NCI-H446 (cell line): Measurements from ENCODE around the gene OTX1.
"Not testable (repeated sequence)": the region's sequence is repeated elsewhere in the genome, so short reads cannot be mapped to it uniquely, and the experiment has no call there.

Experiments
- DNase-seq, 2 experiments: peaks; one replicate each; lab custom pipeline; 2025; lab: John Stamatoyannopoulos, UW

The OTX1 gene

GRCh38 chr2:63058921-63059792, 8.5 kb downstream of the OTX1 start:
- DNase-seq: no peak

GRCh38 chr2:63059793-63060471, 9.3 kb downstream of the OTX1 start:
- DNase-seq: no peak

GRCh38 chr2:63060472-63060991, 9.9 kb downstream of the OTX1 start:
- no peak for DNase-seq

GRCh38 chr2:63064197-63064596, 13.6 kb downstream of the OTX1 start:
- DNase-seq: no peak

GRCh38 chr2:63064661-63065060, 14.0 kb downstream of the OTX1 start:
- no peak for DNase-seq

GRCh38 chr2:63066265-63066664, 15.6 kb downstream of the OTX1 start:
- no peak for DNase-seq

- DNase-seq: no peak
Observed at GRCh38 chr2:63066838-63067237, 16.2 kb downstream of the OTX1 start.

- no peak for DNase-seq
Observed at GRCh38 chr2:63071664-63072063, 21.0 kb downstream of the OTX1 start.

GRCh38 chr2:63073994-63074393, 23.4 kb downstream of the OTX1 start:
- DNase-seq: no peak

GRCh38 chr2:63074399-63074798, 23.8 kb downstream of the OTX1 start:
- DNase-seq: not testable (repeated sequence)

- DNase-seq: peak in 1 of 2 experiments; percentile 33
Observed at GRCh38 chr2:63078852-63079606, 28.4 kb downstream of the OTX1 start.

GRCh38 chr2:63081404-63081803, 30.8 kb downstream of the OTX1 start:
- no peak for DNase-seq

- DNase-seq: no peak
Observed at GRCh38 chr2:63086687-63087086, 36.1 kb downstream of the OTX1 start.

- no peak for DNase-seq
Observed at GRCh38 chr2:63092401-63092800, 41.8 kb downstream of the OTX1 start.

- no peak for DNase-seq
Observed at GRCh38 chr2:63092857-63093256, 42.2 kb downstream of the OTX1 start.

GRCh38 chr2:63093502-63093901, 42.9 kb downstream of the OTX1 start:
- DNase-seq: no peak

- no peak for DNase-seq
Observed at GRCh38 chr2:63096491-63096890, 45.9 kb downstream of the OTX1 start.

GRCh38 chr2:63099032-63099431, 48.4 kb downstream of the OTX1 start:
- DNase-seq: no peak

GRCh38 chr2:63101954-63102353, 51.3 kb downstream of the OTX1 start:
- DNase-seq: no peak

GRCh38 chr2:63104482-63104881, 53.9 kb downstream of the OTX1 start:
- DNase-seq: no peak
